Measurements from ENCODE around the gene DMD.

Gene DMD

GRCh38 chrX:31355206-31355955, 1856.0 kb downstream of the DMD start:
- H3K4me3 ChIP-seq (ENCODE audit: low read length) = no peak overlapping the region
- no peaks in the 10 kb centered on the region for H3K27me3 ChIP-seq (ENCODE audit: insufficient read depth, low read length)
- no peaks in the 10 kb centered on the region for H3K9me3 ChIP-seq (ENCODE audit: low read length)
- no peaks in the 10 kb centered on the region for H3K4me1 ChIP-seq (ENCODE audit: insufficient read depth, low read length)
- no peak overlapping the region for H2AFZ ChIP-seq (ENCODE audit: low read depth, low read length)
- H3K36me3 ChIP-seq (ENCODE audit: insufficient read depth, low read length) = no peaks in the 10 kb centered on the region

- Histone ChIP-seq H3K4me3 (ENCODE audit: low read length) (no peak overlapping the region), H3K4me1 (ENCODE audit: insufficient read depth, low read length) (no peaks in the 10 kb centered on the region), H3K27me3 (ENCODE audit: insufficient read depth, low read length) (no peaks in the 10 kb centered on the region), H3K36me3 (ENCODE audit: insufficient read depth, low read length) (no peaks in the 10 kb centered on the region), H3K9me3 (ENCODE audit: low read length) (no peaks in the 10 kb centered on the region), H2AFZ (ENCODE audit: low read depth, low read length) (no peak overlapping the region)
Measured at GRCh38 chrX:31353095-31353494, 1858.3 kb downstream of the DMD start.

GRCh38 chrX:31350808-31351074, 1860.6 kb downstream of the DMD start:
- Histone ChIP-seq H3K4me3 (ENCODE audit: low read length) (no peak overlapping the region), H3K9me3 (ENCODE audit: low read length) (no peaks in the 10 kb centered on the region), H3K36me3 (ENCODE audit: insufficient read depth, low read length) (no peaks in the 10 kb centered on the region), H3K4me1 (ENCODE audit: insufficient read depth, low read length) (no peaks in the 10 kb centered on the region), H2AFZ (ENCODE audit: low read depth, low read length) (no peak overlapping the region), H3K27me3 (ENCODE audit: insufficient read depth, low read length) (no peaks in the 10 kb centered on the region)

- Histone ChIP-seq H3K9me3 (ENCODE audit: low read length) (no peaks in the 10 kb centered on the region), H3K4me3 (ENCODE audit: low read length) (no peak overlapping the region), H3K27me3 (ENCODE audit: insufficient read depth, low read length) (no peaks in the 10 kb centered on the region), H3K4me1 (ENCODE audit: insufficient read depth, low read length) (no peaks in the 10 kb centered on the region), H3K36me3 (ENCODE audit: insufficient read depth, low read length) (no peaks in the 10 kb centered on the region), H2AFZ (ENCODE audit: low read depth, low read length) (no peak overlapping the region)
Measured at GRCh38 chrX:31349515-31349914, 1861.8 kb downstream of the DMD start.

- Histone ChIP-seq H3K4me1 (ENCODE audit: insufficient read depth, low read length) (no peaks in the 10 kb centered on the region), H2AFZ (ENCODE audit: low read depth, low read length) (no peak overlapping the region), H3K9me3 (ENCODE audit: low read length) (no peaks in the 10 kb centered on the region), H3K36me3 (ENCODE audit: insufficient read depth, low read length) (no peaks in the 10 kb centered on the region), H3K27me3 (ENCODE audit: insufficient read depth, low read length) (no peaks in the 10 kb centered on the region), H3K4me3 (ENCODE audit: low read length) (no peak overlapping the region)
Measured at GRCh38 chrX:31340587-31340986, 1870.8 kb downstream of the DMD start.

- H2AFZ ChIP-seq (ENCODE audit: low read depth, low read length) = no peak overlapping the region
- no peaks in the 10 kb centered on the region for H3K36me3 ChIP-seq (ENCODE audit: insufficient read depth, low read length)
- H3K4me1 ChIP-seq (ENCODE audit: insufficient read depth, low read length) = no peaks in the 10 kb centered on the region
Measured at GRCh38 chrX:31338991-31339350, 1872.4 kb downstream of the DMD start.

GRCh38 chrX:31337332-31337731, 1874.0 kb downstream of the DMD start:
- Histone ChIP-seq H3K27me3 (ENCODE audit: insufficient read depth, low read length) (no peaks in the 10 kb centered on the region), H2AFZ (ENCODE audit: low read depth, low read length) (no peak overlapping the region), H3K4me3 (ENCODE audit: low read length) (no peak overlapping the region), H3K4me1 (ENCODE audit: insufficient read depth, low read length) (no peaks in the 10 kb centered on the region), H3K36me3 (ENCODE audit: insufficient read depth, low read length) (no peaks in the 10 kb centered on the region), H3K9me3 (ENCODE audit: low read length) (no peaks in the 10 kb centered on the region)

More at GRCh38 chrX:31338991-31339350, 1872.4 kb downstream of the DMD start:
- no peaks in the 10 kb centered on the region for H3K27me3 ChIP-seq (ENCODE audit: insufficient read depth, low read length)
- no peak overlapping the region for H3K4me3 ChIP-seq (ENCODE audit: low read length)
- no peaks in the 10 kb centered on the region for H3K9me3 ChIP-seq (ENCODE audit: low read length)

- H3K27me3 ChIP-seq (ENCODE audit: insufficient read depth, low read length) = no peaks in the 10 kb centered on the region
- no peak overlapping the region for H3K4me3 ChIP-seq (ENCODE audit: low read length)
- no peak overlapping the region for H2AFZ ChIP-seq (ENCODE audit: low read depth, low read length)
- H3K9me3 ChIP-seq (ENCODE audit: low read length) = no peaks in the 10 kb centered on the region
- H3K36me3 ChIP-seq (ENCODE audit: insufficient read depth, low read length) = no peaks in the 10 kb centered on the region
- H3K4me1 ChIP-seq (ENCODE audit: insufficient read depth, low read length) = no peaks in the 10 kb centered on the region
Measured at GRCh38 chrX:31336419-31336818, 1874.9 kb downstream of the DMD start.

GRCh38 chrX:31334997-31335396, 1876.4 kb downstream of the DMD start:
- no peak overlapping the region for H2AFZ ChIP-seq (ENCODE audit: low read depth, low read length)
- H3K36me3 ChIP-seq (ENCODE audit: insufficient read depth, low read length) = no peaks in the 10 kb centered on the region
- no peak overlapping the region for H3K4me3 ChIP-seq (ENCODE audit: low read length)
- no peaks in the 10 kb centered on the region for H3K27me3 ChIP-seq (ENCODE audit: insufficient read depth, low read length)
- no peaks in the 10 kb centered on the region for H3K4me1 ChIP-seq (ENCODE audit: insufficient read depth, low read length)
- no peaks in the 10 kb centered on the region for H3K9me3 ChIP-seq (ENCODE audit: low read length)

GRCh38 chrX:31333165-31333831, 1878.1 kb downstream of the DMD start:
- no peaks in the 10 kb centered on the region for H3K36me3 ChIP-seq (ENCODE audit: insufficient read depth, low read length)
- H3K4me3 ChIP-seq (ENCODE audit: low read length) = no peak overlapping the region
- H3K27me3 ChIP-seq (ENCODE audit: insufficient read depth, low read length) = no peaks in the 10 kb centered on the region
- no peak overlapping the region for H2AFZ ChIP-seq (ENCODE audit: low read depth, low read length)
- no peaks in the 10 kb centered on the region for H3K9me3 ChIP-seq (ENCODE audit: low read length)
- H3K4me1 ChIP-seq (ENCODE audit: insufficient read depth, low read length) = no peaks in the 10 kb centered on the region

- Histone ChIP-seq H3K4me1 (ENCODE audit: insufficient read depth, low read length) (no peaks in the 10 kb centered on the region), H2AFZ (ENCODE audit: low read depth, low read length) (no peak overlapping the region), H3K27me3 (ENCODE audit: insufficient read depth, low read length) (no peaks in the 10 kb centered on the region), H3K36me3 (ENCODE audit: insufficient read depth, low read length) (no peaks in the 10 kb centered on the region), H3K4me3 (ENCODE audit: low read length) (no peak overlapping the region), H3K9me3 (ENCODE audit: low read length) (no peaks in the 10 kb centered on the region)
Measured at GRCh38 chrX:31331928-31332327, 1879.4 kb downstream of the DMD start.

- no peaks in the 10 kb centered on the region for H3K9me3 ChIP-seq (ENCODE audit: low read length)
- no peak overlapping the region for H3K4me3 ChIP-seq (ENCODE audit: low read length)
- H3K27me3 ChIP-seq (ENCODE audit: insufficient read depth, low read length) = no peaks in the 10 kb centered on the region
- H2AFZ ChIP-seq (ENCODE audit: low read depth, low read length) = no peak overlapping the region
- no peaks in the 10 kb centered on the region for H3K36me3 ChIP-seq (ENCODE audit: insufficient read depth, low read length)
- H3K4me1 ChIP-seq (ENCODE audit: insufficient read depth, low read length) = no peaks in the 10 kb centered on the region
Measured at GRCh38 chrX:31331015-31331414, 1880.3 kb downstream of the DMD start.

GRCh38 chrX:31329298-31329697, 1882.1 kb downstream of the DMD start:
- Histone ChIP-seq H3K4me3 (ENCODE audit: low read length) (no peak overlapping the region), H3K4me1 (ENCODE audit: insufficient read depth, low read length) (no peaks in the 10 kb centered on the region), H3K9me3 (ENCODE audit: low read length) (no peaks in the 10 kb centered on the region), H3K27me3 (ENCODE audit: insufficient read depth, low read length) (no peaks in the 10 kb centered on the region), H3K36me3 (ENCODE audit: insufficient read depth, low read length) (no peaks in the 10 kb centered on the region), H2AFZ (ENCODE audit: low read depth, low read length) (no peak overlapping the region)

- Histone ChIP-seq H3K4me1 (ENCODE audit: insufficient read depth, low read length) (no peaks in the 10 kb centered on the region), H3K36me3 (ENCODE audit: insufficient read depth, low read length) (no peaks in the 10 kb centered on the region), H2AFZ (ENCODE audit: low read depth, low read length) (no peak overlapping the region), H3K27me3 (ENCODE audit: insufficient read depth, low read length) (no peaks in the 10 kb centered on the region), H3K4me3 (ENCODE audit: low read length) (no peak overlapping the region), H3K9me3 (ENCODE audit: low read length) (no peaks in the 10 kb centered on the region)
Measured at GRCh38 chrX:31323658-31324057, 1887.7 kb downstream of the DMD start.
